Heart left ventricle (tissue), 16 donors: ENCODE results near the gene CBFA2T2. TPM values are rescaled to one million over a fixed set of nuclear protein-coding genes. Genes with fewer than 3 reads are reported as not detected.
A peak's percentile ranks its signal among the peaks of the same experiment; 100 is the strongest.
"Not testable (repeated sequence)": the region's sequence is repeated elsewhere in the genome, so short reads cannot be mapped to it uniquely, and the experiment has no call there.

Experiments
- ATAC-seq, 4 donors: fragments of 200-7000 bp; cut with Tn5 transposase; one replicate each; pipeline ENCODE4 v1.9.1; 2020 to 2022; ENCODE audit warnings: moderate library complexity in 4 of 4, mild to moderate bottlenecking in 3 of 4, moderate number of reproducible peaks in 1 of 4
- DNase-seq, 5 donors: peaks; one replicate each; pipeline ENCODE4 v3.0.0-alpha.2; 2020
- H3K27ac ChIP-seq, 12 donors: fragments of 200-600 bp; sonication (generic) in 4 of 12; one replicate each; pipeline versions ENCODE4 v1.5.0 to v1.8.0; 2016 to 2022; ENCODE audit warnings: mild to moderate bottlenecking in 2 of 12
- H3K27me3 ChIP-seq, 9 donors: fragments of 200-600 bp; sonication (generic) in 2 of 9; one replicate each; pipeline versions ENCODE4 v1.5.1 to v1.8.0; 2016 to 2022; ENCODE audit warnings: mild to moderate bottlenecking in 3 of 9
- H3K36me3 ChIP-seq, 9 donors: fragments of 200-600 bp; sonication (generic) in 2 of 9; one replicate each; pipeline versions ENCODE4 v1.5.0 to v1.8.0; 2018 to 2022; ENCODE audit warnings: mild to moderate bottlenecking in 2 of 9
- H3K4me1 ChIP-seq, 12 donors: fragments of 200-600 bp; sonication (generic) in 4 of 12; one replicate each; pipeline versions ENCODE4 v1.5.0 to v1.8.0; 2016 to 2022; ENCODE audit warnings: mild to moderate bottlenecking in 3 of 12
- H3K4me3 ChIP-seq, 12 donors: fragments of 200-600 bp; sonication (generic) in 4 of 12; one replicate each; pipeline versions ENCODE4 v1.5.0 to v1.8.0; 2017 to 2022; ENCODE audit warnings: mild to moderate bottlenecking in 9 of 12, moderate library complexity in 4 of 12
- H3K9me3 ChIP-seq, 12 donors: fragments of 200-600 bp; sonication (generic) in 4 of 12; one replicate each; pipeline versions ENCODE4 v1.5.0 to v1.8.0; 2016 to 2022; ENCODE audit warnings: mild to moderate bottlenecking in 1 of 12
- POLR2A ChIP-seq, 2 donors: fragments of 450-650 bp; IDR thresholded peaks; one replicate each; pipeline ENCODE4 v1.6.1; 2017; ENCODE audit warnings: antibody characterized with exemption in 2 of 2, mild to moderate bottlenecking in 2 of 2, moderate library complexity in 2 of 2
- WGBS, 4 donors: extraction: QIAGEN DNeasy Blood & Tissue Kit in 2 of 4; methylation state at CpG; one replicate each; pipeline versions ENCODE4 v1.1.5 to v1.1.7; 2013 to 2018; 5-methylcytosine and 5-hydroxymethylcytosine counted together
- intact Hi-C, 10 donors: fragments of 100-400 bp; cut with DNase I; formaldehyde crosslinking; loops; one replicate each; pipeline versions ENCODE4 v1.11.1 to v1.14.2; 2022
- polyA plus RNA-seq, 2 donors: library from polyadenylated mRNA; stranded (reverse); fragments of 200-250 nt; gene quantifications; one replicate each; pipeline ENCODE4 v1.2.3, GENCODE V29; 2013
- total RNA-seq, 9 donors: library from RNA; depleted of rRNA in 2 of 9; stranded (reverse); fragments of >200 nt in 2 of 9; fragmentation: NEBNext Ultra II Directional in 3 of 9; extraction: Animal tissue kit (Norgen Biotek cat#: 25700) in 3 of 9; gene quantifications; one replicate each; pipeline versions ENCODE4 v1.1.0 to v1.2.4, GENCODE V29; 2016 to 2023
- TF ChIP-seq, protein P1 (sequence below), 12 donors: fragments of 200-600 bp; sonication (generic) in 4 of 12; IDR thresholded peaks; one replicate each; pipeline versions ENCODE4 v1.5.0 to v1.8.0; 2018 to 2022; ENCODE audit warnings: antibody characterized with exemption in 12 of 12, mild to moderate bottlenecking in 5 of 12
- donor health status: ischemic (EF 13 %, LVEDD 7.1; RV severe dilation, severe dysfunction).
- donor health status: healthy with polysubstance abuse.
- donor health status: DM: no; HTN: yes; CAD: no.
- donor health status: DM: no; HTN: no; CAD: no.
- donor health status: ischemic (EF 25% LVEDD 6.9; RV normal size, moderate dysfunction).
- donor health status: ischemic (EF 25% LVEDD 5.7; RV mildly dilated, moderate dysfunction).
- donor health status: healthy.
- donor health status: DM: yes; HTN: yes; CAD: no.
- donor health status: ischemic (EF 35%, LVEDD 5.7; RV mildly dilated, moderate dysfunction).
- donor health status: nonischemic (EF 11% LVEDD 7.7; RV severe dilation, severe dysfunction).
- donor health status: DM: yes; HTN: yes; CAD: no.
- donor health status: PGD.
- donor health status: ischemic (EF 29% LVEDD 5.4; RV normal size, mild dysfunction).
- donor health status: nonischemic (EF 23%, LVEDD 6.1; RV moderate dilation, normal function).

Gene CBFA2T2
- total and polyA plus RNA-seq, 11 donors: 4.6 to 15.0 (median 9.9) TPM

- no peak for ATAC-seq
- Histone ChIP-seq H3K4me3 (no peak overlapping the region), H3K9me3 (no peaks in the 10 kb centered on the region), H3K27ac (no peak overlapping the region), H3K36me3 (peaks cover 0 to 3% (median 0%) of the 10 kb centered on the region in 9 donors), H3K27me3 (no peaks in the 10 kb centered on the region), H3K4me1 (peaks cover 2 to 34% (median 20%) of the 10 kb centered on the region in 12 donors)
- no peak for TF ChIP-seq POLR2A (IDR thresholded peaks at IDR 0.05)
- TF ChIP-seq, protein P1, sequence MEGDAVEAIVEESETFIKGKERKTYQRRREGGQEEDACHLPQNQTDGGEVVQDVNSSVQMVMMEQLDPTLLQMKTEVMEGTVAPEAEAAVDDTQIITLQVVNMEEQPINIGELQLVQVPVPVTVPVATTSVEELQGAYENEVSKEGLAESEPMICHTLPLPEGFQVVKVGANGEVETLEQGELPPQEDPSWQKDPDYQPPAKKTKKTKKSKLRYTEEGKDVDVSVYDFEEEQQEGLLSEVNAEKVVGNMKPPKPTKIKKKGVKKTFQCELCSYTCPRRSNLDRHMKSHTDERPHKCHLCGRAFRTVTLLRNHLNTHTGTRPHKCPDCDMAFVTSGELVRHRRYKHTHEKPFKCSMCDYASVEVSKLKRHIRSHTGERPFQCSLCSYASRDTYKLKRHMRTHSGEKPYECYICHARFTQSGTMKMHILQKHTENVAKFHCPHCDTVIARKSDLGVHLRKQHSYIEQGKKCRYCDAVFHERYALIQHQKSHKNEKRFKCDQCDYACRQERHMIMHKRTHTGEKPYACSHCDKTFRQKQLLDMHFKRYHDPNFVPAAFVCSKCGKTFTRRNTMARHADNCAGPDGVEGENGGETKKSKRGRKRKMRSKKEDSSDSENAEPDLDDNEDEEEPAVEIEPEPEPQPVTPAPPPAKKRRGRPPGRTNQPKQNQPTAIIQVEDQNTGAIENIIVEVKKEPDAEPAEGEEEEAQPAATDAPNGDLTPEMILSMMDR (IDR thresholded peaks at IDR 0.05): no peak
- DNase-seq: no peak
- 94 to 98% (median 97%) methylated on average over 15 of the region's 15 CpGs for WGBS, 4 donors
- intact Hi-C loops: loop anchor here in 1 of 10 donors (5.0 kb wide), 2 partner anchors 64 to 114 kb away; no protein-coding TSS in a partner anchor
Measured at GRCh38 chr20:33493076-33493766, 3.3 kb downstream of the CBFA2T2 start.

GRCh38 chr20:33496776-33497175, 6.9 kb downstream of the CBFA2T2 start:
- H3K27ac ChIP-seq, DNase-seq, H3K36me3 ChIP-seq, H3K4me3 ChIP-seq, H3K9me3 ChIP-seq, H3K27me3 ChIP-seq: not testable (repeated sequence)
- 71 to 80% (median 78%) methylated on average over 6 of the region's 6 CpGs for WGBS, 4 donors
- peak in 1 of 4 donors; percentile 58 for ATAC-seq
- intact Hi-C loops: loop anchor here in 1 of 10 donors (5.0 kb wide), 1 partner anchor 36 kb away; no protein-coding TSS in a partner anchor
- peaks cover 0 to 33% (median 18%) of the 10 kb centered on the region in 12 donors for H3K4me1 ChIP-seq

DNA sequence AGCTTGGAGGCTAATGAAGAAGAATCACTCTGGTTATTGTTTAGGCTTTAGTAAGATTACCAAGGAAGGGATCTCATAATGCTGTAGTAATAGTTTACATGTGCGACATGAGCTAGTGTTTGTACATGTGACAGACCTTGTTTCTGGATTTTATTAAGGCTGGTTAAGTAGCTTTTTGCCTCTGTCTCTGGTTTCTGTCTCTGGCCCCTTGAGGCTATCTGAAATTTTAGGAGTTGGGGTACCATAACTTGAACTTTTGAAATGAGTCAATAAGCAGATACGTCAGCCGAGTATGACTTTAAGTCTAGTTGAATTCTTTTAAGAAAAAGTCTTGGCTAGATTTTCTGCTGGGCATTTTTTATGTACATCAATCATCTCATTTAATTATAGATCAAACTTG, 9.5 kb downstream of the CBFA2T2 start:
- no peak for TF ChIP-seq POLR2A (IDR thresholded peaks at IDR 0.05)
- no peaks in the 10 kb centered on the region for H3K27me3 ChIP-seq

GRCh38 chr20:33501000-33501399, 11.1 kb downstream of the CBFA2T2 start:
- Histone ChIP-seq H3K27ac (no peak overlapping the region), H3K9me3 (no peaks in the 10 kb centered on the region), H3K4me1 (peaks cover 0 to 28% (median 15%) of the 10 kb centered on the region in 12 donors), H3K4me3 (no peak overlapping the region), H3K36me3 (peaks cover 0 to 9% (median 0%) of the 10 kb centered on the region in 9 donors), H3K27me3 (no peaks in the 10 kb centered on the region)
- 64 to 78% (median 67%) methylated on average over 2 of the region's 2 CpGs for whole genome bisulfite sequencing, 4 donors
- intact Hi-C loops: no loop called here
- DNase-seq: no peak
- TF ChIP-seq, protein P1 (IDR thresholded peaks at IDR 0.05): no peak
- no peak for TF ChIP-seq POLR2A (IDR thresholded peaks at IDR 0.05)
- ATAC-seq: no peak

More for the DNA sequence above, 9.5 kb downstream of the CBFA2T2 start:
- no peaks in the 10 kb centered on the region for H3K9me3 ChIP-seq
- intact Hi-C loops: loop anchor here in 1 of 10 donors (5.0 kb wide), 1 partner anchor 33 kb away; no protein-coding TSS in a partner anchor
- no peak for ATAC-seq
- WGBS, 4 donors: 70 to 84% (median 75%) methylated on average over 3 of the region's 3 CpGs
- DNase-seq: no peak
- H3K4me3 ChIP-seq: no peak overlapping the region
- peaks cover 0 to 25% (median 15%) of the 10 kb centered on the region in 12 donors for H3K4me1 ChIP-seq
- H3K27ac ChIP-seq: peak overlapping the region in 1 of 12 donors; percentile 2
- peaks cover 0 to 5% (median 0%) of the 10 kb centered on the region in 9 donors for H3K36me3 ChIP-seq

DNA sequence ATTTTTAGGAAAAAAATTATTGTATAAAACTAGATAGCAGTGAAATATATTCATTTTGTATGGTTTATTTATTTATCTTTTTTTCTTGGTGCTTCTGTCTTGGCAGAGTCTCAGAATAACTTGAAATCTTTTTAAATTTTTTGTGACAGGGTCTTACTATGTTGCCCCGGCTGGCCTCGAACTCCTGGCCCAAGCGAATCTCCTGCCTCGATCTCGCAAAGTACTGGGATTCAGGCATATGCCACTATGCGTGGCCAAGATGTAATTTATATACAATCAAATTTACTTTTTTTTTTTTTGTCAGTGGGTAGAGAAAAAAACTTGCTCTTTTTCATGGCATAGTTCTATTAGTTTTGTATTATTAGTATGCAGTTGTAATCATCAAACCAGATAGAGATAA, 13.7 kb downstream of the CBFA2T2 start:
- intact Hi-C loops: no loop called here
- 97 to 100% (median 98%) methylated on average over 6 of the region's 6 CpGs for WGBS, 4 donors
- Histone ChIP-seq H3K27me3 (no peaks in the 10 kb centered on the region), H3K9me3 (no peaks in the 10 kb centered on the region), H3K36me3 (peaks cover 0 to 9% (median 0%) of the 10 kb centered on the region in 9 donors), H3K4me3 (no peak overlapping the region), H3K4me1 (peaks cover 0 to 35% (median 20%) of the 10 kb centered on the region in 12 donors), H3K27ac (no peak overlapping the region)
- TF ChIP-seq, protein P1 (IDR thresholded peaks at IDR 0.05): no peak
- TF ChIP-seq POLR2A (IDR thresholded peaks at IDR 0.05): no peak
- no peak for ATAC-seq
- no peak for DNase-seq
